OCI-LY1 (cell line): ENCODE measurements around the gene PIGA.

ENCODE experiments used
- EZH2 ChIP-seq: fragments of 200-600 bp; sonication (generic), shearing (Covaris generic); IDR thresholded peaks from 2 replicates; pipeline ENCODE4 v1.8.0; 2017; ENCODE audit warnings: borderline replicate concordance, mixed run types, mild to moderate bottlenecking, antibody characterized with exemption, low read length, moderate library complexity, mixed read lengths
- TF ChIP-seq, protein P1 (sequence below): fragments of 200-600 bp; sonication (generic), shearing (Covaris generic); IDR thresholded peaks from 2 replicates; pipeline ENCODE4 v1.5.1; 2017; ENCODE audit warnings: mild to moderate bottlenecking, antibody characterized with exemption, low read length, moderate library complexity, mixed read lengths

DNA sequence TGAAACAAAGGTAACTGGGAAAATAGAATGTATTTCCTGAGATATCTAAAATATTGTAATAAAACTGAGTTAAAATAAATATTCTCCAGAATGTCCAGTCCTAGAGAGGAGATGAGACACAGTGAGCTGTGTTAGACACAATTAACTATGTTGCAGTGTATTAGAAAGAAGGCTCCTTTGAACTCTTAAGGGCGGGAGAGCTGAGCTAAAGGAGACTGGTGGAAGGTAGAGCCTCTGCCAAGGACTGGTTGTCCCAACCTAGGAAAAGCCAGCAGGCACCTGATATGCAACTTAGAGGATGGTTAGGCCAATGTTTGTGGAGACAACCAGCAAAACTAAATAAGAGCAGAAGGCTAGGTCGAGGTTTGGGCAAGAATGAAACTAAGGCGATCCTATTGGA lies 24.2 kb downstream of the PIGA start:
- TF ChIP-seq, protein P1, sequence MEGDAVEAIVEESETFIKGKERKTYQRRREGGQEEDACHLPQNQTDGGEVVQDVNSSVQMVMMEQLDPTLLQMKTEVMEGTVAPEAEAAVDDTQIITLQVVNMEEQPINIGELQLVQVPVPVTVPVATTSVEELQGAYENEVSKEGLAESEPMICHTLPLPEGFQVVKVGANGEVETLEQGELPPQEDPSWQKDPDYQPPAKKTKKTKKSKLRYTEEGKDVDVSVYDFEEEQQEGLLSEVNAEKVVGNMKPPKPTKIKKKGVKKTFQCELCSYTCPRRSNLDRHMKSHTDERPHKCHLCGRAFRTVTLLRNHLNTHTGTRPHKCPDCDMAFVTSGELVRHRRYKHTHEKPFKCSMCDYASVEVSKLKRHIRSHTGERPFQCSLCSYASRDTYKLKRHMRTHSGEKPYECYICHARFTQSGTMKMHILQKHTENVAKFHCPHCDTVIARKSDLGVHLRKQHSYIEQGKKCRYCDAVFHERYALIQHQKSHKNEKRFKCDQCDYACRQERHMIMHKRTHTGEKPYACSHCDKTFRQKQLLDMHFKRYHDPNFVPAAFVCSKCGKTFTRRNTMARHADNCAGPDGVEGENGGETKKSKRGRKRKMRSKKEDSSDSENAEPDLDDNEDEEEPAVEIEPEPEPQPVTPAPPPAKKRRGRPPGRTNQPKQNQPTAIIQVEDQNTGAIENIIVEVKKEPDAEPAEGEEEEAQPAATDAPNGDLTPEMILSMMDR: no peak
- TF ChIP-seq EZH2: no peak
